Brain microvascular endothelial cell (primary cell): ENCODE measurements around the gene MEI1.
"Not testable (repeated sequence)": the region's sequence is repeated elsewhere in the genome, so short reads cannot be mapped to it uniquely, and the experiment has no call there.

Experiments used
- DNase-seq: peaks from one replicate; pipeline ENCODE4 v3.0.0-alpha.2; 2020
- H3K27ac ChIP-seq: fragments of 250-450 bp; sonication (Bioruptor Pico); 2 replicates; pipeline ENCODE4 v1.5.1; 2020; ENCODE audit warnings: mild to moderate bottlenecking, moderate library complexity
- H3K27me3 ChIP-seq: fragments of 250-450 bp; sonication (Bioruptor Pico); replicated peaks from 2 replicates; pipeline ENCODE4 v1.5.1; 2020; ENCODE audit warnings: mild to moderate bottlenecking
- H3K36me3 ChIP-seq: fragments of 250-450 bp; sonication (Bioruptor Pico); replicated peaks from 2 replicates; pipeline ENCODE4 v1.5.1; 2020; ENCODE audit warnings: mild to moderate bottlenecking
- H3K4me3 ChIP-seq: 2 replicates; pipeline ENCODE4 v1.5.1; 2011; ENCODE audit warnings: low read depth, mild to moderate bottlenecking, control low read depth, low read length, moderate library complexity
- CTCF ChIP-seq: IDR thresholded peaks from 2 replicates; pipeline ENCODE4 v1.5.1; 2011; ENCODE audit warnings: low read depth, mild to moderate bottlenecking, moderate library complexity, low read length, control low read depth, inconsistent platforms; ENCODE audit errors: missing control alignments
- in situ Hi-C: cut with HindIII; loops from 2 replicates; pipeline ENCODE4 v1.10.0; 2017; ENCODE audit warnings: low sequenced_read_pairs, low pct_ligation_motif_present

The MEI1 gene

GRCh38 chr22:41832553-41833368, 133.5 kb downstream of the MEI1 start, which contains the start of gene SREBF2:
Gene SREBF2 (plus strand): TSS chr22:41833105. CDS start chr22:41833271, 166 bp downstream.
- Histone ChIP-seq H3K27me3 (no peaks in the 10 kb centered on the region), H3K4me3 (peak within 1 kb of the TSS; percentile 82), H3K36me3 (peaks cover 14% of the 10 kb centered on the region), H3K27ac (peak within 1 kb of the TSS; percentile 91)
- no peak for TF ChIP-seq CTCF
- peak; percentile 100 for DNase-seq
- in situ Hi-C loops: no loop called here

- peak overlapping the region; percentile 82 for H3K4me3 ChIP-seq
- no peak for DNase-seq
- H3K27me3 ChIP-seq: no peaks in the 10 kb centered on the region
- H3K36me3 ChIP-seq: peaks cover 14% of the 10 kb centered on the region
- peak overlapping the region; percentile 91 for H3K27ac ChIP-seq
- in situ Hi-C loops: no loop called here
- TF ChIP-seq CTCF: no peak
Observed at GRCh38 chr22:41833369-41834004, 134.2 kb downstream of the MEI1 start.

- no peak overlapping the region for H3K27ac ChIP-seq
- peaks cover 14% of the 10 kb centered on the region for H3K36me3 ChIP-seq
- in situ Hi-C loops: no loop called here
- no peak for DNase-seq
- H3K27me3 ChIP-seq: no peaks in the 10 kb centered on the region
- H3K4me3 ChIP-seq: peak overlapping the region; percentile 82
- no peak for TF ChIP-seq CTCF
Observed at GRCh38 chr22:41834005-41834944, 135.0 kb downstream of the MEI1 start.

GRCh38 chr22:41835462-41835861, 136.2 kb downstream of the MEI1 start:
- H3K27me3 ChIP-seq, DNase-seq, H3K27ac ChIP-seq, in situ Hi-C loops, H3K4me3 ChIP-seq: not testable (repeated sequence)
- H3K36me3 ChIP-seq: peaks cover 14% of the 10 kb centered on the region

- in situ Hi-C loops: no loop called here
- H3K27me3 ChIP-seq: no peaks in the 10 kb centered on the region
- TF ChIP-seq CTCF: no peak
- no peak for DNase-seq
- no peak overlapping the region for H3K27ac ChIP-seq
- H3K4me3 ChIP-seq: no peak overlapping the region
- H3K36me3 ChIP-seq: peaks cover 14% of the 10 kb centered on the region
Observed at GRCh38 chr22:41836551-41836950, 137.2 kb downstream of the MEI1 start.
